Sciatic nerve (tissue), 2 donors: Measurements from ENCODE around the gene LIF. TPM values are rescaled to one million over a fixed set of nuclear protein-coding genes. Genes with fewer than 3 reads are reported as not detected.

Source experiments
- ATAC-seq: fragments of 200-7000 bp; cut with Tn5 transposase; one replicate; pipeline ENCODE4 v1.9.1; 2020; ENCODE audit warnings: mild to moderate bottlenecking, moderate library complexity
- DNase-seq: peaks from one replicate; pipeline ENCODE4 v3.0.0-alpha.2; 2020; ENCODE audit warnings: low spot score
- intact Hi-C: fragments of 100-400 bp; cut with DNase I; formaldehyde crosslinking; loops from one replicate; pipeline ENCODE4 v1.14.2; 2022
- total RNA-seq: library from RNA; stranded (reverse); fragmentation: NEBNext Ultra II Directional; extraction: Animal tissue kit (Norgen Biotek cat#: 25700); gene quantifications from one replicate; pipeline ENCODE4 v1.2.1, GENCODE V29; 2021
- donor health status: DM: no; HTN: no; CAD: no.
- donor health status: DM: no; HTN: no; CAD: no.

Gene LIF
- total RNA-seq, 1 donor from 2014 or later = 3.2 TPM

DNA sequence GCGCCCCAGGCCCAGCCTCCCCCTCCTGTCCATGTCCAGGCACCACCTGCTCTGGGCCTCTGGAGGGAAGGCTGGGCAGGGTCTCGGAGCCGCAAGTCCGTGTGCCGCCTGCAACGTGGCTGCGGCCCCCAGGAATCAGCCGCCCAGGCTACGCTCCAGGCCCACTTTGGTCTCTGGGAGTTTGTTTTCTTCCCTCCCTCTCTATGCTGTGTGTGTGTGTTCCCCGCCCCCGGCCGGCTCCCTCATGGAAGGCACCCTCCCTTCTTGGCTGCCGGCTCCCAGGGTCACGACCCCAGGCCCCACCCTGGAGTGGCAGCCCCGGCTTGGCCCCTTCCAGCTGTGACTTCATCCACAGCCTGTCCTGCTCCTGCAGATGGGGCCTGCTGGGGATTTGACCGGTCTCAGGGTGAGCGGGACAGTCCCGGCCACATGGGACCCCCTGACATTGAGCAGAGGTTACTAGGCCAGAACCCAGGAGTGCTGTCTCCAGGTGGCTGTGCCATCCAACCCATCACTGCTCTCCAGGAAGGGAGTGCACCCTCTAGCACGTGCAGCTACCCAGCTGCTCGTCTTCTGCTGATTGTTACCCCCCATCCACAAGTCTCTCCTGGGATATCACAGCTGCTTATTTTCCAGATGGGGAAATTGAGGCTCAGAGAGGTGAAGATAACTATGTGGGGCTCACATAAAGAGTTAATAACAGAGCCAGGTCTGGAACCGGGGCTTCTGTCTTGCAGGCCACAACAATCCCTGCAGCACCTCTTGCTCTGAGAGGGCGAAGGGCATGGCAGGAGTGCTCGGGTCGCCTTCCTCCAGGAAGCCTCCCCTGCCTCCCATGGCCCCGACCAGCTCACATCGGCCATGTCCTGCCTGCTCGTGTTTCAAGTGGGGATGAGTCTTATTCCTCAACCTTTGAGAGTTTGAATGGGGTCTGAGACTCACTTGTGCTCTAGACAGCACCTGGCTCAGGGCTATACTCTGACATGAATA lies 2.8 kb upstream of the LIF start:
- peak; percentile 82 for DNase-seq
- intact Hi-C loops = no loop called here
- peak; percentile 72 for ATAC-seq

DNA sequence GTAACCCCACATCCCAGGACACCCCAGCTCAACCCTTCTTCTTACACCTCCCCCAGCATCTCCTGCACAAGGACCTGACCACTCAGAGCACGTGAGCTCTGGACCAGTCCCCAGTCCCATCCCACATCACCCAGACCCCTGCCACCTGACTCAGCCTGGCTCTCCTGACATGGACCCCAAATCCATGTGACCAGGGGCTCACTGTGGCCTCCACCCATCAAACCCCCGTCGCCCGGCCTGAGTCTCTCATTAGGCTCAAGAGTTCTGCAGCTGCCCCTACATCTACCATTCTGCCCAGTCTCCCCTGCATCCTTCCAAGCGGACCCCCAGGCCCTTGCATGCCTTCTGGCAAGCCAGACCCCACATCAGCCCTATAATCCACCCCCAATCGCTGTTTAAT lies 1.9 kb upstream of the LIF start:
- ATAC-seq (no peak), DNase-seq (no peak)
- intact Hi-C loops = no loop called here

DNA sequence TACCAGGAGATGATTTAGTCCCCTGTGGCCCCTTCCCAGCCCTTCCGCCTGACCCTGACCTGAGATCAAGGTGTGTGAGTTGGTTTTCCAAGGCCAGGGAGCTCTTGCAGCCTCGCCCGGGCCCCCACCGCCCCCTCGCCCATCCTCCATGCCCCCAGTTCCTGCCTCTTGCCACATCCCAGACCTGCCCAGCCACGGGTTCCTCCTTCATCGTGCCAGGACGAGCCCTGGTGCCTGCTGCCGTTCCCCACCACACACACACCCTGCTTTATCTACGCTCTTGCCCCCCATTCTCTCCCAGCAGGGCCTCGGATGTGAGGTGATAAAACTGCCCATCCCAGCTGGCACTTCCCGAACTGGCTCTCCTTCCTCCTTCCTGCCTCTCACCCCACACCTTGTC lies 1.4 kb upstream of the LIF start:
- intact Hi-C loops = no loop called here
- DNase-seq (no peak), ATAC-seq (no peak)

DNA sequence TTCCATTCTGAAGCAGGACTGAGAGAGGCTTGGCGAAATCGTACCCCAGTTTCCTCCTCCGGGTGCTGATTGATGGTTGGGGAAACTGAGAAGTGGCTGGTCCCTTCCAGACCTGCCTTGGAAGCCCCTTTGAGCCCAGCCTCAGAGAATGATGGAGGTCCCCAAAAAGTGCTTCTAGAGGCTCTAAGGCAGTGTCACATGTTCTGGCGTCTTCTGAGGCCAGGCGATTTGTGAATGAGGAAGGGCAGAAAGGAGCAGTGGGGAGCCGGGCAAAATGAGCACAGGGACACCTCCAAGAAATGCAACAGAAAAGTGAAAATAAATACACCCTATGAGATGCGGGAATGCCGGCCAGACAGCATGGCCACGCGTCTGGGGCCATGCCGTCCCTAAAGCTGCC lies 1.0 kb upstream of the LIF start:
- DNase-seq = no peak
- intact Hi-C loops = no loop called here

DNA sequence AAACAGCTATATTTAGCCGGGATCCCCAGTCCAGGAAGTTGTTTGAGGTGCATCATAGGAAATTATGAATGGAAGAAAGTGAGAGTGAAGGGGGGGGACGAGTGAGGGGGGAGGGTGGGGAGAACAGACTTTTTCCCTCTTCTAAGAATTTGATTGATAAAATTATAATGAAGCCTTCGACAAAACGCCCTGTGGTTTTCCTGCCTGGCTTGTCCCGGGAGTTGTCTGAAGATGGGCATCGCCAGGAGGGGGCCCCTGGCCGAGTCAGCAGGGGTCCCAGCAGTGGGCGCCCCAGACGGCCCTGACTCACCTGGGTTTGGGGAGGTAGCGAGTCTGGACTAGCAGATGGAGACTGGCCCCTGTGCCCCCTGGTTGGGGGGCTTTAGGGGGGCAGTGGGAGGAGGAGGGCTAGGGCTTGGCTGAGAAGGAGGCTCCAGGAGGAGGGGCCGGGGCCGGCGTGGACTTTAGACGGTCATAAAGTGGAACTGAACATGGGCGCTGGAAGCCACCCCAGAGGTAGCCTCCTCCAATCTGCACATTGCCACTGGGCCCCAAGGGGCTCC lies 336 bp upstream of the LIF start:
- intact Hi-C loops = no loop called here
- ATAC-seq (no peak), DNase-seq (no peak)

More for the DNA sequence above, 1.0 kb upstream of the LIF start:
- no peak for ATAC-seq

DNA sequence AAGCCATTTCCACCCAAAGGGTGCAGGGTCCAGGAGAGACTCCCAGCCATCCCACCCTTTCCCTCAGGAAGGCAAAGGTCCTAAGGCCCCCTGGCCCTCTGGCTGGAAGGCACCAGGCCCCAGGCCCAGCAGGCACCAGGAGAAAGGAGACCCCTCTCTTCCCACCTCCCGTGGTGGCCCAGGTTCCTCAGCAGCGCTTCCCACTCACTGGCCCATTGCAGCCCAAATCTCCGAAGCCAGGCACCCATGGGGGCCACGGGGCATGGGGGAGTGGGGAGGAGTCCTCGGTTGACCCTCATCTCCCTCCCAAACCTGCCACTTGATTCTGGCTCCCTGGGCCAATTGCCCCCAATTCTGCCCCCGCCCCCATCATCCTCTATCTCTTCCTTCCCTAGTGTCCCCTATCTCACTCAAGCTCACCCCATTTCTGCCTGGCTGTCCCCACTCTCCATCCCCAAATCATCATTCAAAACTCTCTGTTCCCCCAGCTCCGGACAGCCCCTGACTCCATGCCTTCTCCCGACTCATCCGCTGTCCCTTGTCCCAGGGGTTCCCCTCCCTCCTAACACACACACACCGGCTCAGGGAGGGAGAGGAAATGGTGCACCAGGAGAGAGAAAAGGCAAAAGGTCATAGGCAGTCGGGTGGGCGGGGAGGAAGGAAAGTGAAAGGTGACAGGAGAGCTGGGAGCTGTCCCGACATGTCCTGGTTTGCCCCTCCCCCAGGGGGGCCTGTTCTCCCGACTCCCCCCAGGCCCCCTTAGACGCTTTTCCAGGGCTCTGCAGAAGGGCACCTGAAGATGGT lies 1.2 kb downstream of the LIF start:
- intact Hi-C loops = no loop called here
- DNase-seq (no peak), ATAC-seq (no peak)

DNA sequence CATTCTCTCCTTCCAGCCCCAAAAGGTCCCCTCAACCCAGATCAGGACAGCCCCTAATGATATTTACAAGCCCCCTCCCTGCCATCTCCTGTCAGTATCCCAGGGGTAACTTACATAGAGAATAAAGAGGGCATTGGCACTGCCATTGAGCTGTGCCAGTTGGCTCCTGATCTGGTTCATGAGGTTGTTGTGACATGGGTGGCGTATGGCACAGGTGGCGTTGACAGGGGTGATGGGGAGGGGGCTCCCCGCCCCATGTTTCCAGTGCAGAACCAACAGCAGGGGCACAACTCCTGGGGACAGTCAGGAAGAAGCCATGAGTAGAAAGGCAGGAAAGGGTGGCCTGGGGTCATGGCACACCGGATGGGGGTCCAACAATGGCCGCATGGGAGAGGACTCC lies 1.9 kb downstream of the LIF start:
- intact Hi-C loops = no loop called here
- no peak for DNase-seq
- no peak for ATAC-seq

DNA sequence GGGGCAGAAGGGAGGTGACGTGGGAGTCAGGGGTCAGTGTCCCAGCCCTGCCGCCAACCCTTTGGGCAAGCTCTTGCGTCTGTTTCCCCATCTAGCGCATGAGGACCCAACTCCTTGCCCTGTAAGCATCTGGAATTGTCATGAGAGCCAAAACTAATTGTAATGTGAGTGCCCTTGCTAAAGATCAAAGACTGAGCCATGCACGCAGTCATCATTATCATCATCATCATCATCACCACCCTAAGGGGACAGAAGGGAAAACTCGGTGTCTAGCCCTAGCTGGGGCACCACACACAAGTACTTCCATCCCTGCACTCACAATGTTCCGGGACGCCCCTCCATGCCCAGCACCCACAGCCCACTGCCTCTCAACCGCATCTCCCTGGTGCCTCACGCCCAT lies 2.5 kb downstream of the LIF start:
- intact Hi-C loops = no loop called here
- DNase-seq = no peak
- ATAC-seq = no peak

DNA sequence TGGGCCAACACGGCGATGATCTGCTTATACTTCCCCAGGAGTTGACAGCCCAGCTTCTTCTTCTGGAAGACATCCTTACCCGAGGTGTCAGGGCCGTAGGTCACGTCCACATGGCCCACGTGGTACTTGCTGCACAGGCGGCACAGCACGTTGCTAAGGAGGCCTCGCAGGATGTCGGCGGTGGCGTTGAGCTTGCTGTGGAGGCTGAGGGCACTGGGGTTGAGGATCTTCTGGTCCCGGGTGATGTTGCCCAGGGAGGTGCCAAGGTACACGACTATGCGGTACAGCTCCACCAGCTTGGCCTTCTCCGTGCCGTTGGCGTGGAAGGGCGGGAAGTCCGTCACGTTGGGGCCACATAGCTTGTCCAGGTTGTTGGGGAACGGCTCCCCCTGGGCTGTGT lies 2.9 kb downstream of the LIF start:
- ATAC-seq (no peak), DNase-seq (no peak)
- intact Hi-C loops = no loop called here

DNA sequence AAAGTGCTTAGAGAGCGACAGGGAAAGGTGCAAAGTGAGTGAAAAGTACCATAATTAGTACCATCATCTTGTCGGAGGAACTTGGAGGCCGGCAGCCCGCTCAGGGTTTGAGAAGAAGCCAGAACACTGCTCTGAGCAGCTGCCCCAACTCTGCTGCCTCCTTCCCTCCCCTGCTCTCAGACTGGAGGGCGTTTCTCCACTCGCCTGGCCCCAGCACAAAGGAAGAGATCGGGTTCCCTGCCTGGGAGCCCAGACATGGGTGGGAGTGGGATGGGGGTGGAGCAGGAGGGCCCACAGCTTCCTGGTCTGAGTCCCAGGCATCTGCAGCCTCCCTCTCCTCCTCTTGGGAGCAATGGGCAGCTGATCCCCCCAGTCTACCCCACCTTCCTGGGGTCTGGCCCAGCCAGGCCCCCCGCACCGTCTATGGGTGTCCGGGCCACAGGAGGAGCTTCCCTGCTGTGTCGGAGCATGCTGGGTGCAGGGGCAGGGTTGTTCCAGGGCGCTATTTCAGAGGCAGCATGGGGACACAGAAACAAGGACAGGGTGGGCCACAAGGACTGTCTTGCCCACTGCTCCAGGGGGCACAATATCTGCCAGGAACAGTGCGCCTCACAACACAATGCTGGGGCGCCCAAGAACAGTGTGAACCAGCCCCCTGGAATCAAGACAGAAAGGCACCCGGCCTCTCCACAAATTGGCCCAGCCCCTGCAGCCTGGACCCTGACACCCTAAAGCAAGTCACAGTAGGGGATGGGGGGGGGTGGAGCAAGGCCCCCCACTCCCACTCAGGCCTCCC lies 4.8 kb downstream of the LIF start:
- DNase-seq (no peak), ATAC-seq (no peak)
- intact Hi-C loops = no loop called here

DNA sequence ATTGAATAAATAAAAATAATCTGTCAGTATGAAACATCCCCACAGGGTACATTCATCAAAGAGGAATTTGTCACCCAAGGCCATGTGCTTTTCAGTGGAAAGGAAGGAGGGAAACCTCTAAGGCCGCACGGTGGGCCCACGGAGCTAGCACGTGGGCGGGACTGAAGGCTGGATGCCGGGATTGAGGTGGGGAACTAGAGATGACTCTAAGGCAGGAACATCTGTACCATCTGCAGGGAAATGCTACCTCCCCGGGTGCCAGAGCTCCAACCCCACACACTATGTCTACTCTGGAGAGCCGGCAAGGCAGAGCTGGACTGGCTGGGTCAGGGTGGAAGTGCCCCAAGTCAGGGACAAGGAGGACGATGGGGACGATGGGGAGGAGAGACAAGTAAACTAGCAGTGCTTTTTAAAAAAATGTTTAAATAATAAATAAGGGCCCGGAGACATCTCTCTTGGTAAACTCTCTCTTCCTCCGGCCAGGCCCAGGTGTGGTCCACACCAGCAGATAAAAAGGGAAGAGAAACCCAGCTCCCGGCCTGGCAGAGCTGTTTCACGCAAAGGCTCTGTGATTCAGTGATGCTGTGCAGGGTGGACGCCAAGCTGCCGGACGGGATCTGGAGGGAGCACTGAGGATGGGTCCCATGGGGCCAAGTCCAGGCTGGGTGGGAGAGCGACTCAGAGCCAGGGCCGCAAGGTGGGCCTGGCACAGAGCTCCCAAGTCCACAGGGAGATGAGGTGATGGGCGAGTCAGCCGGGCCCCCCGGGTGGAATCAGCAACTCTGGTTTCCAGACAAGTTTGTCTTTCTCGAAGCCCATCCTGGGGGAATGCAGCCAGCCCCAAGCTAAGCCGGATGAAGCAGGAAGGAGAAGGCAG lies 5.8 kb downstream of the LIF start:
- intact Hi-C loops = no loop called here
- ATAC-seq (no peak), DNase-seq (no peak)

DNA sequence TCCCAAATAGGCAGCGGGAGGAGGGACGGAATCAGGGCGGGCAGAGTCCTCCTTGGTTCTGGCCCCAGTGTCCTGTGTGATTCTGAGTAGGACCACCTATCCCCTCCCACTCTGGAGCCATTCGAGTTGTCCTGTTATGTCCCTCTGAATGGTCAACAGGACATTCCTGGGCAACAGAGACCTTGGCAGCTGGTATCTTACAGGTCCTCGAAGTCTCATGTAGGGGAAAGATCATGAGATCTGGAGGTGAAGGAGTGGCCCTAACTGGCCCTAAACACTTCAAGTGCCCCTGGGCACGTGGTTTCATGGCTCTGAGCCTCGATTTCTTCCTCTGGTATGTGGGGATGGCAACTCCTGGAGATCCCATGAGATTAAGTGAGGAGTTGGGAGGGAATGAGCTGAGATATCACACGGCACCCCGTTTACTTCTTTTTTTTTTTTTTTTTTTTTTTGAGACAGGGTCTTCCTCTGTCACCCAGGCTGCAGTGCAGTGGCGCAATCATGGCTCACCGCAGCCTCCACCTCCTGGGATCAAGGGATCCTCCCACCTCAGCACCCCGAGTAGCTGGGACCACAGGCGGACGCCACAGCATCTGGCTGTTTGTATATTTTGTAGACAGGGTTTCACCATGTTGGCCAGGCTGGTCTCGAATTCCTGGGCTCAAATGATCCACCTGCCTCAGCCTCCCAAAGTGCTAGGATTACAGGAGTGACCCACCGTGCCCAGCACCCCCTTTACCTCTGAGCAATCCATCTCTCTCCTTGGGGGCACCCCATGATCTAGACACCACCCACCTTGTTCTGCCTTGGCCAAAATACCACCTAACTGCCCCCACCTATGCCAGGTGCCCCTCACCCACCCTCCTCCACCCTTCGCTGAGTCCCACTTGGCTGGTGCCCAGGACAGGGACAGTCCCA lies 6.8 kb downstream of the LIF start:
- intact Hi-C loops = no loop called here
- no peak for ATAC-seq
- DNase-seq = no peak

DNA sequence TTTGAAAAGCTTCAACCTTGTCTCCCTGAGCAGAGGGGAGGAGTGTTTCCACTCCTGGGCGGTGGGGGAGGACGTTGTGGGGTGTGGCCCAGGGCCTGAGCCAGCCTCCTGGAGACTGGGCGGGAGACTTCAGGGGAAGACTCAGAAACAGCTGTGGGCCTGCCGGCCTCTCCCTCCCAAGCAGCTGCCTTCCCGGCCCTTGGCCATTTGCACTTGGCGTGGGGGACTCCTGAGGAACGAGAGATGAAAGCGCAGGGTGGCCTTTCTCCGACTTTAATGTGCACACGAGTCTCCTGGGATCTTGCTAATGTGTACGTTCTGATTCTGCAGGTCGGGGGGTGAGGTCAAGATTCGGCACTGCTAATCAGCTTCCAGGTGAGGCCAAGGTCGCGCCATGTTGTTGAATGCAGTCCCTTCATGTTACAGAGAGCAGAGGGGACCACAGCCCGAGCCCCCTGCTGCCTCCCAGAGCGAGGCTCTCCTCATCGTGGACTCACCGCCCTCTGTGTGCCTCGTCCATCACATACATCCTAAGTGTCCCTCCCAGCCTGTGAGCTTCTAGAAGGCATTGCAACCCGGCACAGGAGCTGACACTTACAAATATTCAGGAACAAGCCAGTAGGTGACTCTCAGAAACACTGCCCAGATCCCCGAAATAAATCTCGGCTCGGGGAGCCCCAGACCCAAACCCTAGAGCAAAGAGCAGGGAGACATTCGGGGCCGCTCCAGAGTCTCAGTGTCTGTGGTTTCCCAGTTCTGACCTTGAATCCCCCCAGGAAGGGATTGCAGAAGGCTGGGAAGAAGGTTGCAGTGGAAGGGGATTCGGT lies 7.7 kb downstream of the LIF start:
- DNase-seq (peak; percentile 70), ATAC-seq (peak; percentile 75)
- intact Hi-C loops = no loop called here

DNA sequence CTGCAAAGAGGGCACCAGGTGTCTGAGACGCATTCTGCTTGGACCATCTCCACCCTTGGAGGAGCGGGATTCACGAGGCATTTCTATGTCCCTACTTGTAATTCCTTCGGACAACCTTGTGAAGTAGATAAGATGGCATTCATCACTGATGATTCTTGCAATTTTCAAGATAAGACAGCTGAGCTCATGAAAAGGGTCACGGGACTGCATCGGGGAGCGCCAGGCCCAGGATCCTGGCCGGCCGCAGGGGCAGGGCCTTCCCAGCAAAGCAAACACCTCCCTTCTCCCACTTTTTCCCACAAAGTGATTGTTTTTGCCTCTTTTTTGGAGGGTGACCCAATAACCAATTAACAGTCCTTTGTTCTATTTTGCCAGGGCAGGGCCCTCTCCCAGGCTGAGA lies 8.4 kb downstream of the LIF start:
- DNase-seq (no peak), ATAC-seq (no peak)
- intact Hi-C loops = no loop called here

DNA sequence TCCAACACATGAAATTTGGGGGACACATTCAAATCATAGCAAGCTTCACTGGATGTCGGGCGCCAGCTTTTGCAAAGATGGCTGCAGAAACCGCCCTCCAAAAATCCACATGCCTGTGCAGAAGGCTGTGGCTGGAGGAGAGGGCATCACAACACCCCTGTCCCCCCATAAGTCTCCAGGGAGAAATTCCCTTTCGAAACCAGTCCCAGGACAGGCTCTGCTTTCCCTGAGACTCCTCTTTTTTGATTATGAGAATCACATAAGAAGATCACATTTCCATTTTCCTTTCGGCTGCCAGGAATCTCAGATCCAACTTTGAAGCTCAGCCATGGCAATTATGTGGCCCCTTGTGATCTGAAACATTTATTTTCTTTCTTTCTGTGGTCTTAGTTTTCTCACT lies 9.7 kb downstream of the LIF start:
- intact Hi-C loops = no loop called here
- DNase-seq (no peak), ATAC-seq (no peak)

DNA sequence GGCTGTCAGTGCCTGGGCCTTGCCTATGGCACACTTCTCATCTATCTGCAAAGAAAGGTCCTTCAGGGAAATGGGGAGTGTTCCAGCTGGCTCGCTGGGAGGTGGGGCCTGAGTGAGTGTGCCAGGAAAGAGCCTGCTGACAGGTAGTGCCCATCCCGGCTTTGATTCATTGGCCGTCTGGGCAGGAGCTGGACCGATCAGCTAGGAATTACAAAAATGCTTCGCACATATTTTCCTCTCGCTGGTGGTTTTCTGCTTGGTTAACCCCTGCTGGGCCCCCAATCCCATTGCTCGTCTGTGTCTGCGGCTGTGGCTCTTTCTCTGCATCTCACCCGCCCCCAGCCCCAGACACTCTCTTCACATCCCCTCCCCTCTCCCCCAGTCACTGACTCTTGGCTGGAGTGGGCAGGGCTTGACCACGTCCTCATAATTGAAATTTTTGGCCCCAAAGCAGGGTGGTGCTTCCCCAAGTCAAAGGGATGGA lies 10.8 kb downstream of the LIF start:
- DNase-seq (no peak), ATAC-seq (no peak)
- intact Hi-C loops = no loop called here
